Suprapubic skin (tissue), 4 donors: ENCODE data around the gene CLDN19.

Experiments
- POLR2A ChIP-seq, 2 donors: fragments of 450-650 bp; IDR thresholded peaks; one replicate each; pipeline ENCODE4 v1.6.1; 2017; ENCODE audit warnings: antibody characterized with exemption in 2 of 2, mild to moderate bottlenecking in 2 of 2, moderate library complexity in 2 of 2
- POLR2AphosphoS5 ChIP-seq, 3 donors: sonication (generic); formaldehyde crosslinking; IDR thresholded peaks; one replicate each; pipeline ENCODE4 v1.6.1; 2017; ENCODE audit warnings: antibody characterized with exemption in 3 of 3
- TF ChIP-seq, protein P1 (sequence below), 2 donors: fragments of 200-600 bp in 1 of 2; fragments of 450-650 bp in 1 of 2; sonication (generic) in 1 of 2; IDR thresholded peaks; one replicate each; pipeline ENCODE4 v1.5.1; 2016 to 2019; ENCODE audit warnings: antibody characterized with exemption in 2 of 2, mild to moderate bottlenecking in 1 of 2, moderate library complexity in 1 of 2

GRCh38 chr1:42713293-42713692, 26.7 kb downstream of the CLDN19 start:
- TF ChIP-seq, protein P1, sequence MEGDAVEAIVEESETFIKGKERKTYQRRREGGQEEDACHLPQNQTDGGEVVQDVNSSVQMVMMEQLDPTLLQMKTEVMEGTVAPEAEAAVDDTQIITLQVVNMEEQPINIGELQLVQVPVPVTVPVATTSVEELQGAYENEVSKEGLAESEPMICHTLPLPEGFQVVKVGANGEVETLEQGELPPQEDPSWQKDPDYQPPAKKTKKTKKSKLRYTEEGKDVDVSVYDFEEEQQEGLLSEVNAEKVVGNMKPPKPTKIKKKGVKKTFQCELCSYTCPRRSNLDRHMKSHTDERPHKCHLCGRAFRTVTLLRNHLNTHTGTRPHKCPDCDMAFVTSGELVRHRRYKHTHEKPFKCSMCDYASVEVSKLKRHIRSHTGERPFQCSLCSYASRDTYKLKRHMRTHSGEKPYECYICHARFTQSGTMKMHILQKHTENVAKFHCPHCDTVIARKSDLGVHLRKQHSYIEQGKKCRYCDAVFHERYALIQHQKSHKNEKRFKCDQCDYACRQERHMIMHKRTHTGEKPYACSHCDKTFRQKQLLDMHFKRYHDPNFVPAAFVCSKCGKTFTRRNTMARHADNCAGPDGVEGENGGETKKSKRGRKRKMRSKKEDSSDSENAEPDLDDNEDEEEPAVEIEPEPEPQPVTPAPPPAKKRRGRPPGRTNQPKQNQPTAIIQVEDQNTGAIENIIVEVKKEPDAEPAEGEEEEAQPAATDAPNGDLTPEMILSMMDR (IDR thresholded peaks at IDR 0.05): no peak
- TF ChIP-seq POLR2AphosphoS5 (IDR thresholded peaks at IDR 0.05): no peak
- TF ChIP-seq POLR2A (IDR thresholded peaks at IDR 0.05): no peak
